Endothelial cell of umbilical vein (primary cell): Measurements from ENCODE around the gene HTRA2. TPM values are rescaled to one million over a fixed set of nuclear protein-coding genes. Genes with fewer than 3 reads are reported as not detected.

Experiments used
- BruUV-seq: library from RNA; stranded (reverse); fragments of 400-500 nt; replicated peaks from 2 replicates; lab custom pipeline; 2021; lab: Mats Ljungman, UMichigan
- CTCF ChIA-PET: fragments of 300-600, 350-600 bp; sonication (Branson Sonifier 250); formaldehyde crosslinking; loops from one replicate; lab custom pipeline; 2021; ENCODE audit warnings: antibody characterized with exemption, inconsistent platforms; lab: Charles Lee
- POLR2A ChIA-PET: fragments of 300-600, 350-600 bp; sonication (Branson Sonifier 250); formaldehyde crosslinking; loops from one replicate; lab custom pipeline; 2021; ENCODE audit warnings: antibody characterized with exemption, inconsistent platforms; lab: Charles Lee
- DNase-seq: peaks from one replicate; pipeline ENCODE4 v3.0.0-alpha.2; 2011; ENCODE audit warnings: low read depth, low spot score
- FAIRE-seq: peaks from 2 replicates; lab custom pipeline; 2011; peaks lifted over from hg19 to GRCh38; lab: Jason Lieb, UNC
- H2AFZ ChIP-seq: 2 replicates; pipeline ENCODE4 v1.6.0; 2012; ENCODE audit warnings: low read depth, low read length, control low read depth, inconsistent platforms
- H3K27ac ChIP-seq: 2 replicates; pipeline ENCODE4 v1.5.1; 2011; ENCODE audit warnings: low read depth, mild to moderate bottlenecking, control low read depth, low read length, moderate library complexity; ENCODE audit not compliant: insufficient read depth
- H3K27me3 ChIP-seq, 2 experiments: 2 replicates each; pipeline versions ENCODE4 v1.6.0 to v1.6.1; 2011; ENCODE audit warnings: low read length in 2 of 2, mixed read lengths in 1 of 2; ENCODE audit not compliant: control insufficient read depth in 2 of 2, insufficient read depth in 2 of 2
- H3K36me3 ChIP-seq, 2 experiments: 2 replicates in 1 of 2; 3 replicates in 1 of 2; pipeline ENCODE4 v1.5.1; 2011; ENCODE audit warnings: low read length in 2 of 2, mild to moderate bottlenecking in 1 of 2, moderate library complexity in 1 of 2; ENCODE audit not compliant: control insufficient read depth in 2 of 2, insufficient read depth in 2 of 2; ENCODE audit errors: extremely low read depth in 1 of 2
- H3K4me1 ChIP-seq: 3 replicates; pipeline ENCODE4 v1.5.1; 2011; ENCODE audit warnings: mild to moderate bottlenecking, low read length; ENCODE audit not compliant: control insufficient read depth, insufficient read depth; ENCODE audit errors: extremely low read depth
- H3K4me2 ChIP-seq: 2 replicates; pipeline ENCODE4 v1.6.1; 2011; ENCODE audit warnings: low read length, control low read depth, mixed read lengths; ENCODE audit not compliant: insufficient read depth
- H3K4me3 ChIP-seq, 3 experiments: fragments of 200-600 bp in 1 of 3; sonication (generic), shearing (Covaris generic) in 1 of 3; replicated peaks in 1 of 3; 2 replicates each; pipeline ENCODE4 v1.5.1; 2011 to 2016; ENCODE audit warnings: control low read depth in 3 of 3, low read length in 3 of 3, mild to moderate bottlenecking in 2 of 3, inconsistent platforms in 1 of 3, low read depth in 1 of 3, moderate library complexity in 1 of 3; ENCODE audit not compliant: insufficient read depth in 1 of 3
- H3K79me2 ChIP-seq: 2 replicates; pipeline ENCODE4 v1.6.0; 2012; ENCODE audit warnings: low read length, inconsistent platforms; ENCODE audit not compliant: control insufficient read depth, insufficient read depth
- H3K9ac ChIP-seq: replicated peaks from 2 replicates; pipeline ENCODE3; 2011; ENCODE audit warnings: low read length, control low read depth; ENCODE audit not compliant: insufficient read depth; ENCODE audit errors: extremely low read depth
- H3K9me1 ChIP-seq: replicated peaks from 3 replicates; pipeline ENCODE4 v1.6.0; 2011; ENCODE audit warnings: mild to moderate bottlenecking, low read length; ENCODE audit not compliant: control insufficient read depth, insufficient read depth; ENCODE audit errors: extremely low read depth
- H3K9me3 ChIP-seq: replicated peaks from 2 replicates; pipeline ENCODE4 v1.5.1; 2012; ENCODE audit warnings: low read length, inconsistent platforms; ENCODE audit not compliant: control insufficient read depth, insufficient read depth
- H4K20me1 ChIP-seq: replicated peaks from 2 replicates; pipeline ENCODE3; 2011; ENCODE audit warnings: mild to moderate bottlenecking, low read length; ENCODE audit not compliant: control insufficient read depth, insufficient read depth; ENCODE audit errors: extremely low read depth
- EZH2 ChIP-seq: IDR thresholded peaks from 2 replicates; pipeline ENCODE4 v1.6.1; 2012; ENCODE audit warnings: borderline replicate concordance, low read depth, mild to moderate bottlenecking, moderate library complexity, low read length, inconsistent platforms; ENCODE audit not compliant: severe bottlenecking
- FOS ChIP-seq: IDR thresholded peaks from 2 replicates; pipeline ENCODE4 v1.6.1; 2011; ENCODE audit warnings: mild to moderate bottlenecking, low read length, moderate library complexity, borderline replicate concordance; ENCODE audit not compliant: insufficient read depth
- GATA2 ChIP-seq: IDR thresholded peaks from 2 replicates; pipeline ENCODE4 v1.7.0; 2011; ENCODE audit warnings: low read depth, mild to moderate bottlenecking, moderate library complexity, mixed read lengths, low read length; ENCODE audit not compliant: insufficient read length, insufficient read depth
- JUN ChIP-seq: IDR thresholded peaks from 2 replicates; pipeline ENCODE4 v1.6.1; 2011; ENCODE audit warnings: borderline replicate concordance, low read depth; ENCODE audit not compliant: insufficient read length, insufficient read depth
- MAX ChIP-seq: IDR thresholded peaks from 2 replicates; pipeline ENCODE4 v1.6.1; 2011; ENCODE audit not compliant: insufficient read depth, insufficient read length
- MYC ChIP-seq: IDR thresholded peaks from one replicate; pipeline ENCODE4 v1.6.1; 2011; ENCODE audit warnings: mild to moderate bottlenecking, low read depth, low read length
- POLR2A ChIP-seq: IDR thresholded peaks from 2 replicates; pipeline ENCODE4 v1.6.1; 2012; ENCODE audit warnings: low read depth, mild to moderate bottlenecking, control low read depth, low read length
- POLR2AphosphoS5 ChIP-seq: IDR thresholded peaks from 2 replicates; pipeline ENCODE4 v1.6.1; 2012; ENCODE audit warnings: low read depth, mild to moderate bottlenecking, control low read depth, low read length, moderate library complexity; ENCODE audit not compliant: insufficient read depth
- dilution Hi-C: fragments of 300-500 bp; cut with MboI; formaldehyde crosslinking; loops from one replicate; pipeline ENCODE4 v1.15.0; 2019; ENCODE audit warnings: low sequenced_read_pairs; ENCODE audit not compliant: extremely low pct_ligation_motif_present
- intact Hi-C: fragments of 100-400 bp; cut with micrococcal nuclease; formaldehyde crosslinking; loops from one replicate; pipeline ENCODE4 v1.10.0; 2022
- polyA plus RNA-seq, 4 experiments: library from polyadenylated mRNA; depleted of rRNA in 3 of 4; stranded (reverse) in 3 of 4; unstranded in 1 of 4; fragments of >200 nt; gene quantifications; 2 replicates each; pipeline versions ENCODE4 v1.2.1 to v1.2.3, GENCODE V29; 2011 to 2012; ENCODE audit warnings: missing spikeins in 1 of 4
- total RNA-seq: library from RNA; stranded (reverse); gene quantifications from 2 replicates; pipeline ENCODE4 v1.2.3, GENCODE V29; 2021
- TF ChIP-seq, protein P1 (sequence below), 2 donors: IDR thresholded peaks; 1 replicate in 1 of 2; 2 replicates in 1 of 2; pipeline ENCODE4 v1.5.1; 2011; ENCODE audit warnings: low read length in 2 of 2, mild to moderate bottlenecking in 2 of 2, moderate library complexity in 2 of 2, control low read depth in 1 of 2, inconsistent platforms in 1 of 2, low read depth in 1 of 2; ENCODE audit not compliant: insufficient read depth in 1 of 2; ENCODE audit errors: extremely low read depth in 1 of 2

The HTRA2 gene
- total and polyA plus RNA-seq, 2 donors (not counting 3 experiments of a cell fraction or from before 2014, with no cell fraction given): 34.3 to 54.1 TPM

GRCh38 chr2:74532222-74532621 is 2.5 kb downstream of the HTRA2 start:
- ChIA-PET POLR2A (no interaction called here), CTCF (interaction anchor here (0.5 to 5.2 kb wide), 26 partner anchors 13 to 708 kb away, joined by 3 to 82 read pairs (median 5); partner anchors contain the start of genes CCDC142, LBX2, MOGS and PCGF1)
- Histone ChIP-seq H3K4me1 (peaks cover 20% of the 10 kb centered on the region), H3K27ac (no peak overlapping the region), H4K20me1 (no peaks in the 10 kb centered on the region), H3K9ac (no peak overlapping the region), H3K27me3 (no peaks in the 10 kb centered on the region), H3K4me3 (no peak overlapping the region), H3K9me3 (no peaks in the 10 kb centered on the region), H2AFZ (no peak overlapping the region), H3K36me3 (peaks cover 4 to 14% of the 10 kb centered on the region in 2 experiments), H3K4me2 (no peak overlapping the region), H3K79me2 (peaks cover 19% of the 10 kb centered on the region), H3K9me1 (no peaks in the 10 kb centered on the region)
- dilution Hi-C loops: no loop called here
- no TSS peak for BruUV-seq
- peak; percentile 75 for FAIRE-seq
- TF ChIP-seq POLR2AphosphoS5: no peak
- TF ChIP-seq, protein P1, sequence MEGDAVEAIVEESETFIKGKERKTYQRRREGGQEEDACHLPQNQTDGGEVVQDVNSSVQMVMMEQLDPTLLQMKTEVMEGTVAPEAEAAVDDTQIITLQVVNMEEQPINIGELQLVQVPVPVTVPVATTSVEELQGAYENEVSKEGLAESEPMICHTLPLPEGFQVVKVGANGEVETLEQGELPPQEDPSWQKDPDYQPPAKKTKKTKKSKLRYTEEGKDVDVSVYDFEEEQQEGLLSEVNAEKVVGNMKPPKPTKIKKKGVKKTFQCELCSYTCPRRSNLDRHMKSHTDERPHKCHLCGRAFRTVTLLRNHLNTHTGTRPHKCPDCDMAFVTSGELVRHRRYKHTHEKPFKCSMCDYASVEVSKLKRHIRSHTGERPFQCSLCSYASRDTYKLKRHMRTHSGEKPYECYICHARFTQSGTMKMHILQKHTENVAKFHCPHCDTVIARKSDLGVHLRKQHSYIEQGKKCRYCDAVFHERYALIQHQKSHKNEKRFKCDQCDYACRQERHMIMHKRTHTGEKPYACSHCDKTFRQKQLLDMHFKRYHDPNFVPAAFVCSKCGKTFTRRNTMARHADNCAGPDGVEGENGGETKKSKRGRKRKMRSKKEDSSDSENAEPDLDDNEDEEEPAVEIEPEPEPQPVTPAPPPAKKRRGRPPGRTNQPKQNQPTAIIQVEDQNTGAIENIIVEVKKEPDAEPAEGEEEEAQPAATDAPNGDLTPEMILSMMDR (IDR thresholded peaks at IDR 0.05; ENCODE audit: extremely low read depth in 1 of 2, insufficient read depth in 1 of 2, low read depth in 1 of 2, low read length in 2 of 2): peak; percentile 5 to 11
- peak; percentile 45 for DNase-seq
- intact Hi-C loops: loop anchor here (2.0 to 5.0 kb wide), 3 partner anchors 35 to 281 kb away; partner anchors contain the start of gene LBX2

DNA sequence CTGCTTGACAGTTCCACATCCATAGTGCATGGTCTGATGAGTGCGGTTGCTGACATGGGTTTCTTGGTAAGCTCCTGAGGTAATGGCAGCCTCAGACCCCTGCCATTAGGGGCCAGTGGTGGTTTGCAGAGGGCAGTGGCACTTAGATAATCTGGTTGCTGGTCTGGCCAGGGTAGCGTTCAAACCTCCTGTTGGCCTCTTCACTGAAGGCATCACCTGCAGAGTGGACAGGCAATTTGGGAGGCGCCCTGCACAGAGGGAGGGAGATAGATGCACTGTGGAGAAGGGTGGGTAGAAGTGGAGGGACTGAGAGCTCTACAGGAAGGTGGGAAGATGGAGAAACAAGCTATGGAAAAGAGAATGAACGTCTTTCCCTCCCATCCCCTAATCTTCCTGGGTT is 3.7 kb downstream of the HTRA2 start:
- Histone ChIP-seq H2AFZ (no peak overlapping the region), H3K27me3 (peaks cover 6 to 7% of the 10 kb centered on the region in 2 experiments), H3K9ac (no peak overlapping the region), H3K79me2 (peaks cover 9% of the 10 kb centered on the region), H4K20me1 (no peaks in the 10 kb centered on the region), H3K4me2 (no peak overlapping the region), H3K4me3 (no peak overlapping the region), H3K27ac (no peak overlapping the region), H3K36me3 (peaks cover 0 to 10% of the 10 kb centered on the region in 2 experiments), H3K9me1 (no peaks in the 10 kb centered on the region), H3K4me1 (peaks cover 13% of the 10 kb centered on the region), H3K9me3 (no peaks in the 10 kb centered on the region)
- FAIRE-seq (no peak), DNase-seq (no peak)
- no TSS peak for BruUV-seq
- dilution Hi-C loops: no loop called here
- intact Hi-C loops: loop anchor here (2.0 to 5.0 kb wide), 3 partner anchors 36 to 283 kb away; partner anchors contain the start of gene LBX2
- TF ChIP-seq MAX: no peak
- TF ChIP-seq POLR2AphosphoS5: no peak
- TF ChIP-seq FOS: no peak
- TF ChIP-seq GATA2: no peak
- TF ChIP-seq EZH2: no peak
- no peak for TF ChIP-seq JUN
- TF ChIP-seq, protein P1 (IDR thresholded peaks at IDR 0.05; ENCODE audit: extremely low read depth in 1 of 2, insufficient read depth in 1 of 2, low read depth in 1 of 2, low read length in 2 of 2): no peak
- no peak for TF ChIP-seq MYC
- TF ChIP-seq POLR2A: no peak
- ChIA-PET POLR2A (no interaction called here), CTCF (interaction anchor here (0.8 to 5.2 kb wide), 5 partner anchors 12 to 284 kb away, joined by 3 to 82 read pairs (median 16); partner anchors contain the start of genes CCDC142 and TTC31)
